ENCODE data around the gene HLA-E. TPM values are rescaled to one million over a fixed set of nuclear protein-coding genes. Genes with fewer than 3 reads are reported as not detected.

HLA-E gene
- total RNA-seq, 1 experiment from 2014 or later = 41.1 TPM

- intact Hi-C loops (cut with micrococcal nuclease; ENCODE audit: unreplicated experiment) = no loop called here
- CTCF ChIA-PET = interaction anchor here (4.0 kb wide), 1 partner anchor 9 kb away, joined by 21 read pairs; no protein-coding TSS in a partner anchor
Measured at GRCh38 chr6:30462482-30462881, 26.8 kb upstream of the HLA-E start.

GRCh38 chr6:30463242-30463641 is 26.1 kb upstream of the HLA-E start:
- Histone ChIP-seq H3K4me3 (ENCODE audit: low read depth, low read length, poor library complexity, severe bottlenecking) (no peak overlapping the region), H3K27ac (ENCODE audit: low read depth, low read length, poor library complexity, severe bottlenecking) (no peak overlapping the region), H3K36me3 (ENCODE audit: insufficient read depth, low read length, poor library complexity, severe bottlenecking) (no peaks in the 10 kb centered on the region), H3K27me3 (replicated peaks; ENCODE audit: insufficient read depth, low read depth, low read length, poor library complexity) (peaks cover 99% of the 10 kb centered on the region), H3K4me1 (ENCODE audit: insufficient read depth, low read length, poor library complexity, severe bottlenecking) (peaks cover 15% of the 10 kb centered on the region), H3K9me3 (ENCODE audit: low read depth, low read length, poor library complexity, severe bottlenecking) (no peaks in the 10 kb centered on the region)
- CTCF ChIA-PET = interaction anchor here (4.0 kb wide), 1 partner anchor 10 kb away, joined by 21 read pairs; no protein-coding TSS in a partner anchor
- intact Hi-C loops (cut with micrococcal nuclease; ENCODE audit: unreplicated experiment) = no loop called here
- POLR2A ChIA-PET (ENCODE audit: low non-redundant PET) = no interaction called here
- TF ChIP-seq EZH2 (IDR thresholded peaks at IDR 0.05; ENCODE audit: borderline replicate concordance, low read depth, low read length, poor library complexity, severe bottlenecking) = no peak
- no peak for TF ChIP-seq CTCF (conservative IDR thresholded peaks at IDR 0.05; ENCODE audit: low read depth, low read length)
- DNase-seq (ENCODE audit: low spot score) = no peak
- no TSS peak for BruUV-seq (replicated peaks)

More at GRCh38 chr6:30462482-30462881, 26.8 kb upstream of the HLA-E start:
- no peaks in the 10 kb centered on the region for H3K9me3 ChIP-seq (ENCODE audit: low read depth, low read length, poor library complexity, severe bottlenecking)
- no peak overlapping the region for H3K4me3 ChIP-seq (ENCODE audit: low read depth, low read length, poor library complexity, severe bottlenecking)
- no peak for TF ChIP-seq CTCF (conservative IDR thresholded peaks at IDR 0.05; ENCODE audit: low read depth, low read length)
- no peak for TF ChIP-seq EZH2 (IDR thresholded peaks at IDR 0.05; ENCODE audit: borderline replicate concordance, low read depth, low read length, poor library complexity, severe bottlenecking)
- POLR2A ChIA-PET (ENCODE audit: low non-redundant PET) = no interaction called here
- peaks cover 100% of the 10 kb centered on the region for H3K27me3 ChIP-seq (replicated peaks; ENCODE audit: insufficient read depth, low read depth, low read length, poor library complexity)
- BruUV-seq (replicated peaks) = no TSS peak
- DNase-seq (ENCODE audit: low spot score) = no peak
- peaks cover 15% of the 10 kb centered on the region for H3K4me1 ChIP-seq (ENCODE audit: insufficient read depth, low read length, poor library complexity, severe bottlenecking)
- no peaks in the 10 kb centered on the region for H3K36me3 ChIP-seq (ENCODE audit: insufficient read depth, low read length, poor library complexity, severe bottlenecking)
- H3K27ac ChIP-seq (ENCODE audit: low read depth, low read length, poor library complexity, severe bottlenecking) = no peak overlapping the region

- H3K36me3 ChIP-seq (ENCODE audit: insufficient read depth, low read length, poor library complexity, severe bottlenecking) = no peaks in the 10 kb centered on the region
- H3K4me1 ChIP-seq (ENCODE audit: insufficient read depth, low read length, poor library complexity, severe bottlenecking) = peaks cover 15% of the 10 kb centered on the region
- H3K9me3 ChIP-seq (ENCODE audit: low read depth, low read length, poor library complexity, severe bottlenecking) = no peaks in the 10 kb centered on the region
- no peak overlapping the region for H3K4me3 ChIP-seq (ENCODE audit: low read depth, low read length, poor library complexity, severe bottlenecking)
- no peak overlapping the region for H3K27ac ChIP-seq (ENCODE audit: low read depth, low read length, poor library complexity, severe bottlenecking)
- CTCF ChIA-PET = interaction anchor here (4.0 kb wide), 1 partner anchor 10 kb away, joined by 21 read pairs; no protein-coding TSS in a partner anchor
- BruUV-seq (replicated peaks) = no TSS peak
- peaks cover 96% of the 10 kb centered on the region for H3K27me3 ChIP-seq (replicated peaks; ENCODE audit: insufficient read depth, low read depth, low read length, poor library complexity)
- intact Hi-C loops (cut with micrococcal nuclease; ENCODE audit: unreplicated experiment) = no loop called here
- TF ChIP-seq EZH2 (IDR thresholded peaks at IDR 0.05; ENCODE audit: borderline replicate concordance, low read depth, low read length, poor library complexity, severe bottlenecking) = peak; percentile 96
- no peak for TF ChIP-seq CTCF (conservative IDR thresholded peaks at IDR 0.05; ENCODE audit: low read depth, low read length)
- POLR2A ChIA-PET (ENCODE audit: low non-redundant PET) = interaction anchor here (0.6 kb wide), 1 partner anchor 279 kb away, joined by 5 read pairs; no protein-coding TSS in a partner anchor
- peak; percentile 63 for DNase-seq (ENCODE audit: low spot score)
Measured at GRCh38 chr6:30463651-30464618, 25.4 kb upstream of the HLA-E start.

Data from A673 (cell line).